HepG2 (cell line): Measurements from ENCODE around the gene ATG2A. TPM values are rescaled to one million over a fixed set of nuclear protein-coding genes. Genes with fewer than 3 reads are reported as not detected.
A peak's percentile ranks its signal among the peaks of the same experiment; 100 is the strongest.

Experiments used
- ATAC-seq: fragments of 200-7000 bp; cut with Tn5 transposase; 3 replicates; pipeline ENCODE4 v1.9.1; 2020; ENCODE audit warnings: mild to moderate bottlenecking, moderate library complexity
- BruUV-seq: library from RNA; stranded (reverse); fragments of 400-500 nt; replicated peaks from 2 replicates; lab custom pipeline; 2021; lab: Mats Ljungman, UMichigan
- CTCF ChIA-PET: fragments of 300-600 bp; formaldehyde crosslinking; extraction: SDS; loops from one replicate; lab custom pipeline; 2021; ENCODE audit warnings: low total read pairs, inconsistent platforms, low intra/inter-chr PET ratio; lab: Yijun Ruan, JAX
- POLR2A ChIA-PET: fragments of 350-600 bp; sonication (Branson Sonifier 250); formaldehyde crosslinking; loops from one replicate; lab custom pipeline; 2020; ENCODE audit warnings: antibody characterized with exemption, inconsistent platforms; lab: Yijun Ruan, JAX
- DNase-seq: peaks from one replicate; pipeline ENCODE4 v3.0.0-alpha.2; 2015; ENCODE audit warnings: low spot score
- FAIRE-seq: peaks from 3 replicates; lab custom pipeline; 2011; peaks lifted over from hg19 to GRCh38; lab: Jason Lieb, UNC
- H2AFZ ChIP-seq: one replicate; pipeline ENCODE4 v1.6.1; 2011; ENCODE audit warnings: low read length, inconsistent platforms
- H3K27ac ChIP-seq: fragments of 300-600 bp; 3 replicates; pipeline ENCODE4 v1.8.0; 2011; ENCODE audit warnings: mixed run types, mild to moderate bottlenecking, mixed read lengths, low read length, inconsistent platforms; ENCODE audit not compliant: insufficient read depth; ENCODE audit errors: extremely low read length
- H3K27me3 ChIP-seq, 2 experiments: fragments of 200-600 bp in 1 of 2; 2 replicates in 1 of 2; 3 replicates in 1 of 2; pipeline versions ENCODE4 v1.6.0 to v1.8.0; 2011; ENCODE audit warnings: low read length in 2 of 2, mild to moderate bottlenecking in 2 of 2, moderate library complexity in 2 of 2, inconsistent platforms in 1 of 2; ENCODE audit not compliant: insufficient read depth in 2 of 2, control insufficient read depth in 1 of 2
- H3K36me3 ChIP-seq, 2 experiments: fragments of 200-600 bp in 1 of 2; replicated peaks in 1 of 2; 2 replicates in 1 of 2; 3 replicates in 1 of 2; pipeline versions ENCODE4 v1.5.1 to v1.8.0; 2011; ENCODE audit warnings: low read length in 2 of 2, inconsistent platforms in 1 of 2; ENCODE audit not compliant: insufficient read depth in 2 of 2, control insufficient read depth in 1 of 2
- H3K4me1 ChIP-seq: 2 replicates; pipeline ENCODE4 v1.5.1; 2012; ENCODE audit warnings: low read length, inconsistent platforms; ENCODE audit not compliant: insufficient read depth
- H3K4me2 ChIP-seq: 2 replicates; pipeline ENCODE4 v1.6.0; 2011; ENCODE audit warnings: low read depth, low read length, inconsistent platforms
- H3K4me3 ChIP-seq, 3 experiments: fragments of 200-600 bp in 1 of 3; sonication (generic), shearing (Covaris generic) in 1 of 3; replicated peaks in 1 of 3; 2 replicates each; pipeline ENCODE4 v1.5.1; 2011 to 2016; ENCODE audit warnings: low read length in 3 of 3, inconsistent platforms in 2 of 3, low read depth in 2 of 3, mild to moderate bottlenecking in 2 of 3, control low read depth in 1 of 3, mixed read lengths in 1 of 3; ENCODE audit not compliant: insufficient read depth in 1 of 3
- H3K79me2 ChIP-seq: one replicate; pipeline ENCODE4 v1.6.1; 2011; ENCODE audit warnings: low read length, inconsistent platforms; ENCODE audit not compliant: insufficient read depth
- H3K9ac ChIP-seq: 2 replicates; pipeline ENCODE4 v1.6.0; 2011; ENCODE audit warnings: mild to moderate bottlenecking, low read depth, low read length, inconsistent platforms; ENCODE audit not compliant: insufficient read depth
- H3K9me3 ChIP-seq: 2 replicates; pipeline ENCODE4 v1.5.1; 2012; ENCODE audit warnings: mild to moderate bottlenecking, low read length
- H4K20me1 ChIP-seq: 2 replicates; pipeline ENCODE4 v1.6.0; 2011; ENCODE audit warnings: inconsistent platforms, mild to moderate bottlenecking, low read length, moderate library complexity; ENCODE audit not compliant: insufficient read depth
- AGO2 ChIP-seq: fragments of 200-400 bp; formaldehyde crosslinking; optimal IDR thresholded peaks from 2 replicates; pipeline ENCODE3; 2017; ENCODE audit warnings: mild to moderate bottlenecking, low read depth, low read length, moderate library complexity
- DMTF1 ChIP-seq: sonication (generic); formaldehyde crosslinking; IDR thresholded peaks from 2 replicates; pipeline ENCODE4 v1.4.0; 2020; ENCODE audit warnings: mild to moderate bottlenecking, missing genetic modification reagents
- FOSL1 ChIP-seq: sonication (generic); formaldehyde crosslinking; IDR thresholded peaks from 2 replicates; pipeline ENCODE4 v1.9.0; 2021; ENCODE audit warnings: missing genetic modification reagents, borderline replicate concordance
- NONO ChIP-seq, 2 experiments: fragments of 450-650 bp in 1 of 2; sonication (generic) in 1 of 2; formaldehyde crosslinking in 1 of 2; IDR thresholded peaks in 1 of 2; conservative IDR thresholded peaks in 1 of 2; 2 replicates each; pipeline versions ENCODE4 v1.6.1 to v1.8.0; 2017 to 2022; ENCODE audit warnings: mild to moderate bottlenecking in 1 of 2, missing genetic modification reagents in 1 of 2, moderate library complexity in 1 of 2
- WGBS: methylation state at CpG from one replicate; pipeline ENCODE4 v1.1.6; 2017; ENCODE audit warnings: low lambda C conversion rate; 5-methylcytosine and 5-hydroxymethylcytosine counted together
- in situ Hi-C: cut with HindIII; loops from 2 replicates; pipeline ENCODE4 v1.10.0; 2017; ENCODE audit warnings: low pct_unique_long_range_greater_than_20kb; ENCODE audit not compliant: extremely low pct_ligation_motif_present
- intact Hi-C: fragments of 100-400 bp; cut with micrococcal nuclease; formaldehyde crosslinking; loops from one replicate; pipeline ENCODE4 v1.10.0; 2022; ENCODE audit not compliant: unreplicated experiment
- polyA plus RNA-seq, 8 experiments: library from polyadenylated mRNA; depleted of rRNA in 3 of 8; stranded (reverse) in 7 of 8; unstranded in 1 of 8; fragments of >200 nt; fragmentation: Illumina TruSeq in 4 of 8; extraction: Trizol in 4 of 8; gene quantifications; 2 replicates each; pipeline versions ENCODE4 v1.2.1 to v1.2.3, GENCODE V29; 2011 to 2016; ENCODE audit warnings: low read depth in 4 of 8, missing spikeins in 1 of 8, mixed read lengths in 1 of 8; ENCODE audit not compliant: insufficient read depth in 1 of 8
- total RNA-seq, 5 experiments: library from RNA; depleted of rRNA; stranded (reverse); fragments of >200 nt; fragmentation: Illumina TruSeq; extraction: Trizol; gene quantifications; 2 replicates each; pipeline ENCODE4 v1.2.3, GENCODE V29; 2016; ENCODE audit warnings: low read depth in 1 of 5
- TF ChIP-seq, protein P1 (sequence below): sonication (generic); formaldehyde crosslinking; IDR thresholded peaks from 2 replicates; pipeline ENCODE4 v1.5.1; 2020; ENCODE audit warnings: missing genetic modification reagents, mild to moderate bottlenecking, borderline replicate concordance

Gene ATG2A
- total and polyA plus RNA-seq, 2 of the 13 experiments (the other 11 are each of a cell fraction or from before 2014, with no cell fraction given): 6.7 to 8.0 TPM

DNA sequence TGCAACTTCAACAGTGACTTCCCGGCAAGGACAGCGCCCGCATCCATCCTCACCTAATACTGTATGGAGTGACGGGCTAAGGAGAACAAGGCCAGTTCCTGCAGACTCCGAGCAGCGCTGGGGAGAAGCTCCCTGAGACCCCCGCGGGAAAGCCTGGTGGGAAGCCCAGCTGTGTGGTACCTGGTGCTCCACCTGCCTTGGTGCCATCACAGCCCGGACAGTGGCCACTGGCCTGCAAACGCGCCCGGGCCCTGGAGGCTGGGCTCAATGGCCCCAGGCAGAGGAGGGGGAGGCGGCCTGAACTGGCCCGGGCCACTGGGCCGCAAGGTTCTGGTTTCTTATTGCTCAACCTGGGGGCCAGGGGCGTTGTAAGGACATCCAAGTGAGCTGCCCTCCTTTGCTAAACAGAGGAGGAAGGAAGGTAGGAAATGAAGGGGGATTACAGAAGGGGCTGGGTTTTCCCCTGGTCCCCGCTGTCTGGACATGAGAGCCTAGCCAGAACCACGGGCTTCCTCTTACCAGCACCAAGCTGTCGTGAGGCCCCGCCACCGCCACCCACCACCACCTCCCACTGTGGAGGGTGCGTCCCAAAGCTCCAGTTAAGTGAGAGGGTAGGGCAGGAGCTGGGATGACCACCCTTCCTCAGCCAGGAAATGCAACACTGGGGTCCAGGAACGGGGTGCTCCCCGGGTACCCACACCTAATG lies 64.1 kb downstream of the ATG2A start:
- peaks cover 6 to 12% of the 10 kb centered on the region in 2 experiments; a peak in 3 of 5 replicates for H3K36me3 ChIP-seq
- CTCF ChIA-PET: no interaction called here

More for the DNA sequence above, 64.1 kb downstream of the ATG2A start:
- H3K9ac ChIP-seq: no peak overlapping the region
- in situ Hi-C loops: no loop called here
- TF ChIP-seq NONO (IDR thresholded peaks at IDR 0.05) (no peak), NONO (CRISPR knock-in tag; conservative IDR thresholded peaks at IDR 0.05) (no peak), AGO2 (peak; percentile 71), DMTF1 (no peak), FOSL1 (CRISPR knock-in tag) (no peak)
- TF ChIP-seq, protein P1, sequence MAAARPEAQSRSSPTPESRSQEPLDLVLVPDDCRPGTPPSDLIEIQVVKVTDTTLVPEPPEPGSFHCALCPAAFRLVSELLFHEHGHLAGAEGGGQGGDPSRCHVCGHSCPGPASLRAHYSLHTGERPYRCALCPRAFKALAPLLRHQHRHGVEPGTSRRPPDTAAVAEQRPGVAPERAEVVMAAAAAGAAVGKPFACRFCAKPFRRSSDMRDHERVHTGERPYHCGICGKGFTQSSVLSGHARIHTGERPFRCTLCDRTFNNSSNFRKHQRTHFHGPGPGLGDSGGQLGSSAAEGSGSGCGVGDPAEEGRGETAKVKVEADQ: no peak
- no peaks in the 10 kb centered on the region for H3K9me3 ChIP-seq
- H3K27ac ChIP-seq: no peak overlapping the region
- H3K27me3 ChIP-seq: no peaks in the 10 kb centered on the region
- no TSS peak for BruUV-seq
- H3K4me2 ChIP-seq: no peak overlapping the region
- no peaks in the 10 kb centered on the region for H4K20me1 ChIP-seq
- H3K4me3 ChIP-seq: no peak overlapping the region
- no peak for FAIRE-seq
- intact Hi-C loops: no loop called here
- peaks cover 56% of the 10 kb centered on the region for H3K4me1 ChIP-seq
- no peak for DNase-seq
- 96% methylated on average over 18 of the region's 24 CpGs for WGBS
- no peaks in the 10 kb centered on the region for H3K79me2 ChIP-seq
- no peak overlapping the region for H2AFZ ChIP-seq
- ATAC-seq: no peak
- POLR2A ChIA-PET: no interaction called here
